Hematopoietic multipotent progenitor cell treated with erythropoietin and hydrocortisone succinate and interleukin-3 and kit ligand, for 4 days (in vitro differentiated cells): ENCODE results near the gene VASH1.

Experiments
- DNase-seq: peaks from one replicate; pipeline ENCODE4 v3.0.0-alpha.2; 2015

Gene VASH1

DNA sequence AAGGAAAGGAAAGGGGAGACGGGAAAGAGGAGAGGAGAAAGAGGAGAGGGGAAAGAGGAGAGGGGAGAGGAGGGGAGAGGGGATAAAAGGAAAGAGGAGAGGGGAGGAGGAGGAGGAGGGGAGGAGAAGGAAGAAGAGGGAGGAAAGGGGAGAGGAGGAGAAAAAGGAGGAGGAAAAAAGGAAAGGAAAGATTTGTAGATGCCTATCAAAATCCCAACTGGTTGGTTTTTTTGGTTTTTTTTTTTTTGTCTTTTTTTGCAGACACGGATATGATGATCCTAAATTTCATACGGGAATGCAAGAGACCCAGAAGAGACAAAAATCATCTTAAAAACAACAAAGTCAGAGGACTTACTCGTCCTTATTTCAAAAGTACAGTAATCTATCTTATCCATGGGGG is 32.1 kb downstream of the VASH1 start:
- DNase-seq, result no peak

DNA sequence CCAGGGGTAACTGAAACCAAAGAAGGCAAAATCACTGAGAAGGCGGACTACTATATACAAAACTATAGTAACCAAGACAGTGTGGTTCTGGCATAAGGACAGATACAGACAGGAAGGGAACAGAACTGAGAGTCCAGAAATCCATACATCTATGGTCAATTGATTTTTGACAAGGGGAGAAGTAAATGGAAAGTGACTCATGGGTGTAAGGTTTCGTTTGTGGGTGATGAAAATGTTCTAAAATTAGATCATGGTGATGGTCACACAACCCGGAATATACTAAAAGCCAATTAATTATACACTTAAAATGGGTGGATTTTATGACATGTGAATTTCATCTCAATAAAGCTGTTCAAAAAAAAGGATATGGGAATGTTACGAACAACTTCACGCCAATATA is 32.7 kb downstream of the VASH1 start:
- no peak for DNase-seq

DNA sequence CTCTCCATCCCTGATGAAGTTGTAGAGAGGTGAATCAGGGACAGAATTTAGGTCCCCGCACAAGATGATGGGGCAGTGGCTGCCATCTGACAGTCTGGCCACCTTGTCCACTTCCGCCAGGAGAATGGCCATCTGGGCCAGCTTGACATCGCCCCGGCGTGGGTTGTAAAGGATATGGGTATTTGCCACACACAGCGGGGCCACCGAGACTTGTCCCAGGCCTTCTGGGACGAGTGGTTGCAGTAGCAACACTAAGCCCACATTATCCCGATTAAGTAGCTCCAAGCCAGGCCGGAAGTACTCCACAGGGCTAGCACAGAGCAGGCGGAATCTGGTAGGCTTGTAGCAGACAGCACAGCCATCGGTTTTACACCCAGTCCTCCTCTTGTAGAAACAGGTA is 45.2 kb downstream of the VASH1 start:
- DNase-seq, result no peak

DNA sequence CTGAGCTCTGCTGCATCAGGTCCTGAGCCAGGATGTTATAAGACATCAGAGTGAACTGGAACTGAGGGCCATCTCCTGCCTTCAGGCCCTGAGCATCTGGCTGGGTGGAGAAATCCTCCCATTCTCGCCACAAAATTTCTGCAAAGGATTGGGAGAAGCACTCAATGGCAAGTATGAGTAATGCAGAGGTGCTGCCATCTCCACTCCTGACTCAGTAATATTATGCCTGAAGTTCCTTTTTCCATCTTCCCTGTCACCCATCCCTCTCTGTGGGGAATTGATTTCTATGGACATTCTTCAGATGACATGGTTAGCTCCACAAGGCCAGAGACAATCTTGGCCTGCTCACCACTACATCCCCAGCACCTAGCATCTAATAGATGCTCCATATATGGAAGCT is 46.7 kb downstream of the VASH1 start:
- DNase-seq, result no peak

DNA sequence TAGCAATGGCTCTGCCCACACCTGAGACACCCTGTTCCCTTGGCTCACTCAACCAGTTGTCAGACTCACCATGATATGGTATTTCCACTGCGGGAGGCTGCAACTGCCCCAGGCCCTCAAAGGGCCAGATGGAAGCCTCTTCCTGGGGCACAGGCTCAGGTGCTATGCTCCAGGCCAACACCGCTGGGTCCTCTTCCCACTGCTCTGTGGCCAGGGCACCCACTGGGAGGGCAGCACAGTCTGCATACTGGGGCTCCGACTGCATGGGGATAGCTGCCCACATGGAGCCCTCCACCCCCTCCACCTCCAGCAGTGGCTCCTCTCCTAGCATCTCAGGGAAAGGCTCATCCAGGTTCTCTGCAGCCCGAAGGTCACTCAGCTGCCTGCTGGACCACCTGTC is 47.7 kb downstream of the VASH1 start:
- no peak for DNase-seq

DNA sequence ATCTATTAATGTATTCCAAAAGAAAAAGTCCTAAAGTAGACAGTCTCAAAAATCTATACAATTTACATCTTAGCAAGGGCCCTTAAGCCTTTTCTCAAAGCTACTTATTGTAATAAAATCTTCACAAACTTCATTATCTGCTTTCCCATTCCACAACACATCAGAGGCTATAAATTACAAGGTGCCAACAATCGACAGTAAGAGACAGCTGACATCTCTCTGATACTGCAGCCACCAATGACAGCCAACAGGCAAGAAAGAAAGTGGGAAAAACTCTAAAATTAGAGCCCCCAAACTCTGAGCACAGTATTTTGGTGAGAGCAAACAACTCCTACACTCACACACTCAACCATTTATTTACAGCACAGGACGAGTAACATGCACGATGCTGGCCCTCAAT is 49.3 kb downstream of the VASH1 start:
- peak; percentile 32 for DNase-seq

DNA sequence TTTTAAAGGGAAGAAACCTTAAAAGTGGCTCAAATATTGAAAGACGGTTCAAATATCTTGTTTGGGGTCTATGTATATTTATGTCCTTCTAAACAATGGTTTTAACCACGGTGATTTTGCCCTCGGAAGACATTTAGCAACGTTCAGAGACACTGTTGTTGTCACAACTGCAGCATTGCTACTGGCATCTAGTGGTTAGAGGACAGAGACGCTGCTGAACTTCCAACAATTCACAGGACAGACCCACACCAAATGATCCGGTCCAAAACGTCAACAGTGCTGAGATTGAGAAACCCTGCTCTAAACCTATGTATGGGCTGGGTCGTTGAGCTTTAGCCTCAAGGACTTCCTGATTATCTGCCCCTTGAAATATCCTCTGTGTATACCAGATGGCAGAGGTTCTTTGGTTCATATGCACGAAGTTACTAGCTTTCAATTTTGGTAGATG is 49.7 kb downstream of the VASH1 start:
- peak; percentile 71 for DNase-seq

DNA sequence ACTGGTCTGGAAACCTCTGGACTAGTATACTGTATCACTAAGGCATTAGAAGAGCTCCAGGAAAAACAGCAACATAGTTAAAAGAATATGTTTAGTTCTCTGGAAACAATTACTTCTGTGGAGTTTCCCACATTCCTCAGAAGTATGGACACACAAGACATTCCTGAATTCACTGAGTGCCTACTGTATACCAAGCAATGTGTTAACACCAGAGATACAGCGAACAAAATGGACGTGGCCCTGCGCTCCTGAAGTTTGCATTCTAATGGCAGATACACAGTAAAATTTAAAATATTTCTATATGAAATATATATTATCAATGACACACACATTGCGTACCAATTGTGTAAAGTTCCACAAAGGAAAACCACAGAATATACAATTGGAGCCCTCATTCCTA is 50.3 kb downstream of the VASH1 start:
- DNase-seq, result peak; percentile 10

DNA sequence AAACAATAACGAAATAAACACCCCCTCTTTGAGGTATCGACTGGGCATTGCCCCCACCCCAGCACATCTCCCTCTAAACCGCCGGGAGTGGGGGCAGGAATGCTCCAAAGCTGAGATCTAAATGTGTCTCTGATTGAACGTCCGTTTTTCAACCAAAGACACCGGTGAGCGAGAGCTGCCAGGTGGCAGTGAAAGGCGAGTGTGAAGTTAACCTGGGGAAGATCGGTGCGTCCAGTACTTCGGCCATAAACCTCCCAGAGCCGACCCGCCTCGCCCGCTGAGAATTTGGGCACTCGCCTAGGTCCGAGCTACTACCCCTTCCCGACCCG is 50.8 kb downstream of the VASH1 start:
- no peak for DNase-seq

DNA sequence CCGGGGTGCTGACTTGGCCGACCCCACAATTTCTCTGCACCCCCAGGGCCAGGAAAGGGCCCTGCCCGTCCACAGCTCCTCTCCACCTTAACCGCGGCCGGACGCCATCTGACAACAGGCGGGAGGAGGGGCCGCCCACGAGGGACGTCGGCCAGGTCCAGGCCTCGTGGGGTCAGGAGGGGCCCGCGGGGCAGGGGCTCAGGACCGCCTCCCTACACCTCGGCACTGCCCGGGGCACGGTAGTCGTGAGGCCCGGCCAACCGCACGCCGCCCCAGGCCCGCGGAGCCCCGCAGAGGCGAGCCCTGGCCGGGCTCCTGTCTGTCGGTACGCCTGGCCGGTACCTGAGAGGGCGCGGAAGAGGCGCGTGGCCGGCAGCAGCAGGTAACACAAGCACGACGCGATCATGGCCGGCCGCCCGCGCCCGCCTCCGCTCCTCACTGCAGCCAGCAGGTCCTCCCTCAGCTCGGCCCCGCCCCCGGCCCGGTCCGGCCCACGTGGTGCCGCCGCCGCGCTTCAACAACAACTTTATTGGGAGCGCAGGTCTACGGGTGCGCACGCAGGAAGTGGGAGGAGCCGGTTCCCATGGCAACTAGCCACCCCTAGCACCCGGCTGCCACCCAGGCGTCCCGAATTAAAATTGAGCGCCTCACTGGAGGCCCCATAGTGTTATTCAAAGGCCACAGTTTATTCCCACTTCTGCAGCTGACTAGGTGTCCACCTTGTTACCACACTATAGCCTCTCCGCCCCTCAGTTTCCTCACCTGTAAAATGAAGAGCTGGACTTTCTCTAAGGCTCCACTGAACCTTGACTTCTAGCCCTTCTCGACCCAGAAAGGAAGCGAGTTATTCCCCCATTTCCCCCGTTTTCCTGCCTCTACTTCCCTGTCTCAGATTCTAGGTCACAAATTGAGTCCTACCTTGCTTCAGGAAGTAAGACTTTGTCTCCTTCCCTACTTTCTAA is 51.4 kb downstream of the VASH1 start, which contains the start of gene ANGEL1:
TSS of gene ANGEL1 (minus strand) at position 461 of the 962 bp plus-strand sequence. CDS start at position 406, 55 bp downstream.
- peak; percentile 97 for DNase-seq

DNA sequence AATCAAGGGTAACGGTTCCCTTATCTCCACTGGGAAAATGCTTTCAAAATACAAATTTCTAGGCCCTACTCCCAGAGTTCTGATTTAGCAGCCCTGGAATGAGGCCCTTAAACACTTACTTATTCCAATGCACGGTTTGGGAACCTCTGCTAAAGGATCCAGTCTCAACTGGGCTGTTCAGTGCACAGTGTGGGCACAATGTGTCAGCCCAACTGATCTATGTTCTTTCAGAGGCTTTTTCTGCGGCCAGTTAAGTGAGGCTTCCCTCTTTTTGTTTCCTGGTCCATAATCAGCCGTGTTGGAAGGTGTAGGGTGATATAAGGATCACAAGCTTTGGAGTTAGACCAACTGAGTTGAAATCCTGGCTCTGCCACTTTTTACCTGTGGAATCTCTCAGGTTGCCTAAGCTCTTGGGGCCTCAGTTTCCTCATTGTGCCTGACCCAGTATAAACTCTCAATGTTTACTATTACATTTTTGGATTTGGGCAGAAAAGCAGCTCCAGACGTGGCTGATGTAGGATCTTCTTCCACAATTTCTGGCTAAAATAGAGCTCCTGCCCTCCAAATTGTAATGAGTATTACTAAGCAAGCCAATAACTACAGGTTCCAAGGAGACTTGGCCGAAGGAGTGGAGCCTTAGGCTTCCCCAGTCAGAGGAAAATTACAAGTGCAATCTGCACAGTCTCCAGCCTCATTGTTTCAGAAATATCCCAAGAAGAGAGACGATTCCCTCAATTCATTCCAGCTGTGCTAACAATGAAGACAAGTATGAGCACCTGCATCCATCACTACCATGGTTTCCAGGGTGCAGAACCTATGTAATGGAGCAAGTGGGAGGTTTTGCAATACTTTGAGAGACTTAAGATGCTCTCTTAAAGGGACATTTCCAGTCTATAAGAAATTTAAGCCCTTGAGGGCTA is 53.7 kb downstream of the VASH1 start:
- DNase-seq, result no peak

DNA sequence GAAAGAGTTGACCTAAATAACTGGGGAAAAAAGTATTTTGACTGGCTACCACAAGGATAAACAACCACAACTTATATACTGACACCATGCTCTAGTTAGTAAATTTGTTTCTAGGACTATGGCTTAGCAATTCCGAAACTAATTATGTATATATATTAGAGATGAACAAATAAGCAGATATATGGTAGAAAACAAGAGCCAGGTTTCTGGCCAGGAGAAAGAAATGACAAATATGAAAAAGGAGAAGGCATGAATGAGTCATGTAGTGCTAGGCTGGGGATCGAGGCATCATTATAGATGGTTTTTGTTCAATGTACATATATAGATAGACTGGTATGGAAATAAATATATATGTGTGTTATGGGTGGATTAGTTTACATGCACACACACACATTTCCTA is 59.4 kb downstream of the VASH1 start:
- no peak for DNase-seq

DNA sequence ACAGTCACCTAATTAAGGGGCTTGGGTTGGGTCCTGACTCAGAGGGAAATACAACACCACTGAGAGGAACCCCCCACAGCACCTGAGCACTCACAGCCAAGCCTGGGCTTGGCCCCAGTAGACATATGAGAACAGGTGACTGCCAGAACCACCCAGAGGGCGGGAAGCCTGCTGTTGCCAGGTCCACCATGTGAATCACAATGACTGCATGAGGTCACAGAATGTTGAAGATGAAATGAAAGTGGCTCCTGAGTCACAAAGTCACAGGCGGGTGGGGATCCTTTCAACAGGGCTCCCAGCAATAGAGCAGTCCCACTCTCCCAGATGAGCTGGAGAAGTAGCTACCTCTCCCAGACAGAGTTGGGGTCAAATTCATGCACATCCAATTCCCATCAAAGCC is 64.9 kb downstream of the VASH1 start, which contains the start of gene LRRC74A:
TSS of gene LRRC74A (plus strand) at position 287 of the 400 bp plus-strand sequence. CDS start 290 bp downstream, outside the sequence.
- no peak for DNase-seq

DNA sequence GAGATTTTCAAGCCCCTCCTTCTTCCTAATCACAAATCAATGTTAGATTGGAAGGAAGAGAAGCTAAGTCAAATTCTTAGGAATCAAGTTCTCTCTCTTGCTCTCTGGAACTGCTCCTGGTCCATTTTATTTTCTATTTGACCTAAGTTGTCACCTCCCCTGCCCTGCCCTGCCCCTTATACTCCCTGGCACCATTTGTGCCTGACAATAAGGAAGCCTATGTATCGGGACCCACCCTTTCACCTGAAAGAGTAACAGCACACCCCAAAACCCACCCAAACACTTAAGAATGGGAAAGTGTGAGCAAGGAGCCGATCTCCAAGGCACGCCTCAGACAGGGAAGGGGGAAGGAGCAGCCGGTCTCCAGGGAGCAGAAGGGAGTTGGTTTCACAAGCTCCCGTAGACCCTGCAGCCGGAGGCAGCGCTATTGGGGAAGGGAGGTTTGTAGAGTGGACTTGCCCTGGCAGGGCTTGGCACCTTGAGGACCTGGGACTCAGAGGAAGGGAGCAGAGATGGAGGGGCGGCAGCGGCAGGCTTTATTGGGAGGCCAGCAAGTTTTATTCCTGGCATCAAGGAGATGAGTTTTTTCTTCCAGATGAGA is 66.5 kb downstream of the VASH1 start:
- DNase-seq, result no peak

DNA sequence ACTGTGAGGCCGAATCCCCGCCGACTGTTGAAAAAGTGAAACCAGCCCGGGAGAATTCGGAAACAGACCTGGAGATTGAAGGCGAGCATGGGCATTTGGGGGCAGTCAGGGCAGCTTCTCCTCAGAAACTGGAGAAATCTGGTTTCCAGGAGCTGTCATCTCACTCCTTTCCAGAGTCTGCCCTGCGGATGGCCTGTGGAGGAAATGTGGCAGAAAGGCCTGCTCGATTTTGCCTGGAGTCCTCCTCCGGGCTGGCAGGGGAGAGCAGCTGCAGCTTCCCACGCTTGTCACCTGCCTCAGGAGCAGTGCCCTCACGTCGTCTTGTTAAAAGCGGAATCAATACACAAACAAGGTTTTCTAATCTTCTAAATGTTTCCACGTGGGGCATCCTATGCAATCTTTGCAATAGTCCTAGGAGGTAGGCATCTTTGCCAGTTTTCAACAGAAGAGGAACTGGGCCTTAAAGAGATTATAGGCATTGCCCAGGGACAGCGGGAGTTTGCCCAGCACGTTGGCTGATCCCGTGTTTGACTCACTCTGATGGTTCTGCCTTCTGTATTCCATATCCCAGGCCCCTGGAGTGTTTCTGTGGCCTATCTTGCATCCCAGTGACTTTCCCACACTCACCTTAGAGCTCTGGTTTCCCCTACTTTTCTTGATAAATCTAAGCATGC is 67.2 kb downstream of the VASH1 start:
- DNase-seq, result no peak

DNA sequence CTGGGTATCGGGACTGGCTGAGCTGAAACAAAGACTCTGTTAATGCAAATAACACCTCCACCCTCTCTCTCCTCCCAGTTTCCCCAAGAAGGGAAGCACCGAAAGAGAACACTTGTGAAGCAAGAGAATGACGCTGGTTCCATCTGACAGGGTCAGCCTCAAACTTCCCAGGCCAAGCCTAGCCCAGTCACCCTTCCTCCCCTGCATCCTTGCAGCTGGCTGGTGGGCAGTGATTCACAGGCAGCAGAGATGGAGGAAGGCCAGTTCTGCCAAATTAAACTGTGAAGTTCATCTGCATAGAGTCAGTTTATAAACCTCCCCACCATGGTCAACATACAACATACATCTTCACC is 67.7 kb downstream of the VASH1 start:
- DNase-seq, result no peak

DNA sequence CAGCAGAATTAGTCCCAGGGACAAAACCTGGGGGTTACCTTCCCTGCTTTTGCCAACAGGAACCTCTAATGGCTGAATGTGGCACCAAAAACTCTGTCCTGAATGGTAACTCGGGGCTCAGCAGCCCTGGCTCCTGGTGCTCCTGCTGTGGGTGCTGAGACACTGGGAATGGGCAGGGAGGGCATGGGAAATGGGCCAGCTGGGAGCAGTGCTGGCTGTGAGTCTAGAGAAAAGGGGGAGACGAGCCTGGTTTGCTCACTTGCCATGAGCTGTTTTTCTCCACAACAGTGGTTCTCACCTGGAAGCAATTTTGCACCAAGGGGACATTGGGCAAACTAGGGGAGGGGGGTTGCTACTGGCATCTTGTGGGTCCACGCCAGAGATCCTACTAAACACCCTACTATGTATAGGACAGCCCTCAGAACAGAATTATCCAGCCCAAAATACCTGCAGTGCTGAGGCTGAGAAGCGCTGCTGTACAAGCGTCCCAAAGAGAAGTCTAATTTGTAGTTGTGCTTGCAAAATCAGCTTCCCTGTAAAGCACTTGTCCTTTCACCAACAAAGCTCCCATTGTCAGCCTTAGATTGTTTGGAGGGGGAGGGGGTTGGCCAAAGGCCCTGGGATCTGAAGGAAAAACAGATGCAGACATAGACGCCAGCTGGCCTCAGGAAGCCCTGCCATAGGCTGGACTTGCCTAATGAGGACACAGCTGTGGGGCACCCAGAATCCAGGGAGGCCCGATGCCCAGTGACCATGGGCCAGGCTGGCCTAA is 68.6 kb downstream of the VASH1 start:
- no peak for DNase-seq

DNA sequence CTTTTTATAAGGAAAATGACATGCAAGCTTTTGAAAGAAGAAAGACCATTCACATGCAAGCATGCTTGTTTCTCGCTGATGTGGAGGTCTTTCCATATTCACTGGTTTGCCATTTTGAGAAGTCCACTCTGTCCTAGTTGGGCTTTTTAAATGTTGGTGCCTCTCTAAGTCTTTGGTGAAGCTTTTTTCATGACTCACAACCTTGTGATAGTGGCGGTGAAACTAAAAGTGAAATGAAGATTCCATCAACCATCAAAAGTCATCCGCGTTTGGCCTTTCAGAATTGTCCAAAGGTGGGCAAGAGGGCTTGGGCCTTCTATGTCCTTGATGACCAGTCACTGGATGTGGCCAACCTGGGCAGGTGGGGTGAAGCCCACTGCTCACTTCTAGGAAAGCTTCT is 69.3 kb downstream of the VASH1 start:
- no peak for DNase-seq

DNA sequence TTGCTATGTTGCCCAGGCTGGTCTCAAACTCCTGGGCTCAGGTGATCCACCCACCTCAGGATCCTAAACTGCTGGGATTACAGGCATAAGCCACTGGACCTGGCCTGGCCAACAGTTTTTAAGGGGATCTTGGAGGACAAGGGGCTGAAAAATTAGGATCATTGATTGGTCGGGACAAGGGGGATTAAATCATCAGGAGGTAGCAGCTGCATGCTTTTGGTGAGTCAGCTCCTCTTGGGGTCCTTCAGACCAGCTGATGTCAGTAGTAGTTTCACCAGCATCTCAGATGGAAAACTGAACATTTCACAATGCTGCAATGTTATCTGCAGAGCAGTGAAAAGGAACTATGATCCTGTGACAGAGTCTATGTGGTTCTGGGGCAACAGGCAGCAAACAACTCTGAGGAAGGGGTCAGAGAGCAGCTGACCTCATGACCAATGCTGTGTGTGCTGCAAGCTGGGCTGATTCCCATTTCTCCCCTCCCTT is 71.3 kb downstream of the VASH1 start:
- peak; percentile 14 for DNase-seq
